HCT116 (cell line): Measurements from ENCODE around the gene CIAO2A. TPM values are rescaled to one million over a fixed set of nuclear protein-coding genes. Genes with fewer than 3 reads are reported as not detected.

Experiments
- ATAC-seq: fragments of 200-7000 bp; cut with Tn5 transposase; 2 replicates; pipeline ENCODE4 v1.9.1; 2020; ENCODE audit warnings: mild to moderate bottlenecking, moderate library complexity
- BruUV-seq: library from RNA; stranded (reverse); fragments of 400-500 nt; replicated peaks from 2 replicates; lab custom pipeline; 2021; lab: Mats Ljungman, UMichigan
- CTCF ChIA-PET: fragments of 300-600 bp; sonication (Branson Sonifier 250); formaldehyde crosslinking; loops from one replicate; lab custom pipeline; 2021; ENCODE audit warnings: antibody characterized with exemption; lab: Charles Lee
- POLR2A ChIA-PET: fragments of 300-600, 350-600 bp; sonication (Branson Sonifier 250); formaldehyde crosslinking; loops from one replicate; lab custom pipeline; 2021; ENCODE audit warnings: antibody characterized with exemption; lab: Charles Lee
- RAD21 ChIA-PET, 2 experiments: fragments of 300-600 bp; sonication (Branson Sonifier 250); formaldehyde crosslinking; loops; one replicate each; lab custom pipeline; 2023; ENCODE audit warnings: low total read pairs in 2 of 2; ENCODE audit not compliant: uncharacterized antibody in 2 of 2, unreplicated experiment in 2 of 2, low non-redundant PET in 1 of 2; lab: Charles Lee
- DNase-seq: peaks from one replicate; pipeline ENCODE4 v3.0.0-alpha.2; 2010; ENCODE audit warnings: low read depth, low spot score
- H2AFZ ChIP-seq: fragments of 200-600 bp; shearing (Covaris generic), sonication (generic); 2 replicates; pipeline ENCODE4 v1.6.1; 2017; ENCODE audit warnings: low read depth, mixed run types, mixed read lengths, antibody characterized with exemption, low read length; ENCODE audit not compliant: poor library complexity, severe bottlenecking
- H3K27ac ChIP-seq: 2 replicates; pipeline ENCODE4 v1.5.1; 2012; ENCODE audit warnings: low read depth, low read length
- H3K27me3 ChIP-seq: fragments of 200-600 bp; sonication (generic); 2 replicates; pipeline ENCODE4 v1.6.1; 2016; ENCODE audit warnings: mixed run types, low read length, mixed read lengths; ENCODE audit not compliant: insufficient read depth
- H3K36me3 ChIP-seq, 2 experiments: fragments of 200-500 bp in 1 of 2; fragments of 200-600 bp in 1 of 2; sonication (Bioruptor generic) in 1 of 2; sonication (generic) in 1 of 2; 2 replicates each; pipeline versions ENCODE4 v1.5.1 to v1.6.1; 2014 to 2016; ENCODE audit warnings: low read length in 2 of 2, inconsistent platforms in 1 of 2, mixed read lengths in 1 of 2, mixed run types in 1 of 2; ENCODE audit not compliant: insufficient read depth in 2 of 2, control insufficient read depth in 1 of 2
- H3K4me1 ChIP-seq, 2 experiments: fragments of 200-600 bp in 1 of 2; sonication (generic) in 1 of 2; 2 replicates each; pipeline versions ENCODE4 v1.5.1 to v1.6.1; 2012 to 2017; ENCODE audit warnings: low read length in 2 of 2, inconsistent platforms in 1 of 2, mild to moderate bottlenecking in 1 of 2, mixed read lengths in 1 of 2, mixed run types in 1 of 2, moderate library complexity in 1 of 2; ENCODE audit not compliant: insufficient read depth in 2 of 2, control insufficient read depth in 1 of 2
- H3K4me2 ChIP-seq: fragments of 200-600 bp; sonication (generic); 2 replicates; pipeline ENCODE4 v1.6.1; 2017; ENCODE audit warnings: mixed run types, low read length, mixed read lengths
- H3K4me3 ChIP-seq, 2 experiments: fragments of 200-600 bp in 1 of 2; sonication (generic) in 1 of 2; replicated peaks in 1 of 2; 2 replicates each; pipeline ENCODE4 v1.5.1; 2011 to 2016; ENCODE audit warnings: low read length in 2 of 2, control low read depth in 1 of 2, low read depth in 1 of 2, mild to moderate bottlenecking in 1 of 2, mixed read lengths in 1 of 2, mixed run types in 1 of 2
- H3K79me2 ChIP-seq: fragments of 200-600 bp; sonication (generic); 2 replicates; pipeline ENCODE4 v1.6.1; 2017; ENCODE audit warnings: mild to moderate bottlenecking, mixed run types, low read length, moderate library complexity, mixed read lengths; ENCODE audit not compliant: insufficient read depth
- H3K9ac ChIP-seq: fragments of 200-600 bp; sonication (generic); 2 replicates; pipeline ENCODE4 v1.6.1; 2016; ENCODE audit warnings: low read length, mixed read lengths
- H3K9me2 ChIP-seq: fragments of 200-600 bp; sonication (generic), shearing (Covaris generic); 2 replicates; pipeline ENCODE4 v1.6.1; 2017; ENCODE audit warnings: mixed run types, mild to moderate bottlenecking, moderate library complexity; ENCODE audit not compliant: insufficient read depth
- H3K9me3 ChIP-seq, 2 experiments: fragments of 200-500 bp in 1 of 2; fragments of 200-600 bp in 1 of 2; sonication (Bioruptor generic) in 1 of 2; sonication (generic) in 1 of 2; 2 replicates each; pipeline ENCODE4 v1.6.1; 2014 to 2017; ENCODE audit warnings: low read length in 2 of 2, mixed read lengths in 2 of 2, inconsistent platforms in 1 of 2, low read depth in 1 of 2, mild to moderate bottlenecking in 1 of 2, mixed run types in 1 of 2, moderate library complexity in 1 of 2; ENCODE audit not compliant: control insufficient read depth in 1 of 2, insufficient read depth in 1 of 2
- H4K20me1 ChIP-seq: fragments of 200-600 bp; sonication (generic), shearing (Covaris generic); 2 replicates; pipeline ENCODE4 v1.6.1; 2017; ENCODE audit warnings: mixed run types, mild to moderate bottlenecking, moderate library complexity; ENCODE audit not compliant: insufficient read depth
- CBX3 ChIP-seq: IDR thresholded peaks from 2 replicates; pipeline ENCODE4 v1.6.1; 2012; ENCODE audit warnings: low read depth
- CEBPB ChIP-seq: IDR thresholded peaks from 2 replicates; pipeline ENCODE4 v1.6.1; 2012; ENCODE audit warnings: low read depth
- EGR1 ChIP-seq: IDR thresholded peaks from 2 replicates; pipeline ENCODE4 v1.6.1; 2012; ENCODE audit warnings: low read depth
- ELF1 ChIP-seq: IDR thresholded peaks from 2 replicates; pipeline ENCODE4 v1.6.1; 2012; ENCODE audit warnings: low read depth, borderline replicate concordance
- EZH2 ChIP-seq: fragments of 200-600 bp; sonication (generic); IDR thresholded peaks from 2 replicates; pipeline ENCODE4 v1.6.1; 2017; ENCODE audit warnings: antibody characterized with exemption, mixed run types
- FOSL1 ChIP-seq: IDR thresholded peaks from 2 replicates; pipeline ENCODE4 v1.6.1; 2012; ENCODE audit warnings: low read depth
- SIN3A ChIP-seq: IDR thresholded peaks from 2 replicates; pipeline ENCODE4 v1.6.1; 2012; ENCODE audit warnings: low read depth
- ZFX ChIP-seq: fragments of 450-650 bp; IDR thresholded peaks from 2 replicates; pipeline ENCODE4 v1.6.1; 2017
- intact Hi-C: fragments of 100-400 bp; cut with micrococcal nuclease; formaldehyde crosslinking; loops from 2 replicates; pipeline ENCODE4 v1.10.0; 2022
- total RNA-seq: library from RNA; stranded (reverse); gene quantifications from one replicate; pipeline ENCODE4 v1.2.1, GENCODE V29; 2021; ENCODE audit not compliant: unreplicated experiment
- TF ChIP-seq, protein P1 (sequence below): IDR thresholded peaks from 2 replicates; pipeline ENCODE4 v1.6.1; 2011; ENCODE audit warnings: mild to moderate bottlenecking, low read length, moderate library complexity; ENCODE audit not compliant: insufficient replicate concordance; ENCODE audit errors: extremely low read depth
- TF ChIP-seq, protein P2 (sequence below): IDR thresholded peaks from 2 replicates; pipeline ENCODE4 v1.6.1; 2012

CIAO2A gene
- total RNA-seq, 1 experiment from 2014 or later = 69.3 TPM

DNA sequence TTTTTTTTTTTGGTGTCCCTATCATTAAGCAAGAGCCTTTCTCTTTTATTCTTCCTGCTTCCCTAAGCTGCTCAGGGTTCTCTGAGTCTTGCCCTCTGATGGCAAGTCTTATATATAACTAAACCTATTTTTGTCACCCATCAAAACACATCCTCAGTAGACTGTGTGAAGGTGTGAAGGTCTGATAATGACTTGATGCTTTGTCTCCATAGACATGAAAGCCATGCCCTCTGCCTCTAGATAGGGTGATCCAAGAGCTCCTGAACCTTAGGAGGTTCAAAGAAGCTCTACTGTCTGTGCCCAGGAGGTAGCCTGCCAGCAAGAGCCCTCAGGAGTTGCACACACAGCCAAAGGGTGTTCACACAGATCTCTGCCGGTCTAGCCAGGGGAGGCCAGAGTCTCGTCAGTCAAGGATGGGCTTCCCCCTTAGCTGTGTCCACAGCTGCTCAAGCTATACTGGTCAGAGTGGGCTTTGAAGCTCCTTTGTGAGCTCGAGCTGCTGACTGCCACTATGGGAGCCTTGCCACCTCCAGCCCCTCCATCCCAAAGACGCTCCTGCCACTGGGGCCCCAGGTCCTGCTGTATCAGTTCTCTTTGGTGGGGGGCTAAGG is 44.8 kb upstream of the CIAO2A start:
- ATAC-seq (no peak), DNase-seq (no peak)
- ChIA-PET POLR2A (no interaction called here), CTCF (no interaction called here), RAD21 (no interaction called here)
- no peaks in the 10 kb centered on the region for H3K9me3 ChIP-seq
- H4K20me1 ChIP-seq = no peaks in the 10 kb centered on the region
- intact Hi-C loops = no loop called here
- no peak overlapping the region for H3K4me3 ChIP-seq
- no peaks in the 10 kb centered on the region for H3K79me2 ChIP-seq
- H3K9me2 ChIP-seq = no peaks in the 10 kb centered on the region
- no peak overlapping the region for H3K9ac ChIP-seq
- peaks cover 24 to 30% of the 10 kb centered on the region in 2 experiments for H3K36me3 ChIP-seq
- H3K4me2 ChIP-seq = no peak overlapping the region
- H3K27me3 ChIP-seq = no peaks in the 10 kb centered on the region
- no peak overlapping the region for H2AFZ ChIP-seq
- TF ChIP-seq ELF1 (no peak), EGR1 (no peak), ZFX (no peak), EZH2 (no peak), CBX3 (no peak), FOSL1 (no peak), CEBPB (no peak), SIN3A (no peak)
- TF ChIP-seq, protein P1, sequence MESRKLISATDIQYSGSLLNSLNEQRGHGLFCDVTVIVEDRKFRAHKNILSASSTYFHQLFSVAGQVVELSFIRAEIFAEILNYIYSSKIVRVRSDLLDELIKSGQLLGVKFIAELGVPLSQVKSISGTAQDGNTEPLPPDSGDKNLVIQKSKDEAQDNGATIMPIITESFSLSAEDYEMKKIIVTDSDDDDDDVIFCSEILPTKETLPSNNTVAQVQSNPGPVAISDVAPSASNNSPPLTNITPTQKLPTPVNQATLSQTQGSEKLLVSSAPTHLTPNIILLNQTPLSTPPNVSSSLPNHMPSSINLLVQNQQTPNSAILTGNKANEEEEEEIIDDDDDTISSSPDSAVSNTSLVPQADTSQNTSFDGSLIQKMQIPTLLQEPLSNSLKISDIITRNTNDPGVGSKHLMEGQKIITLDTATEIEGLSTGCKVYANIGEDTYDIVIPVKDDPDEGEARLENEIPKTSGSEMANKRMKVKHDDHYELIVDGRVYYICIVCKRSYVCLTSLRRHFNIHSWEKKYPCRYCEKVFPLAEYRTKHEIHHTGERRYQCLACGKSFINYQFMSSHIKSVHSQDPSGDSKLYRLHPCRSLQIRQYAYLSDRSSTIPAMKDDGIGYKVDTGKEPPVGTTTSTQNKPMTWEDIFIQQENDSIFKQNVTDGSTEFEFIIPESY = no peak
- TF ChIP-seq, protein P2, sequence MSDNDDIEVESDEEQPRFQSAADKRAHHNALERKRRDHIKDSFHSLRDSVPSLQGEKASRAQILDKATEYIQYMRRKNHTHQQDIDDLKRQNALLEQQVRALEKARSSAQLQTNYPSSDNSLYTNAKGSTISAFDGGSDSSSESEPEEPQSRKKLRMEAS = no peak
- BruUV-seq = no TSS peak
- no peaks in the 10 kb centered on the region for H3K4me1 ChIP-seq
- no peak overlapping the region for H3K27ac ChIP-seq
